OCI-LY7 (cell line): ENCODE data around the gene TOX3.

Experiments used
- CTCF ChIP-seq: fragments of 200-600 bp; sonication (generic); conservative IDR thresholded peaks from 2 replicates; pipeline ENCODE4 v1.5.1; 2014; ENCODE audit warnings: mild to moderate bottlenecking, antibody characterized with exemption, low read length, moderate library complexity, mixed read lengths
- EZH2phosphoT487 ChIP-seq: fragments of 200-600 bp; sonication (generic); IDR thresholded peaks from 2 replicates; pipeline ENCODE4 v1.6.1; 2018; ENCODE audit warnings: low read depth, borderline replicate concordance, mild to moderate bottlenecking, mixed run types, antibody characterized with exemption, low read length, moderate library complexity, mixed read lengths

GRCh38 chr16:52489894-52490293, 57.0 kb downstream of the TOX3 start:
- TF ChIP-seq CTCF: no peak
- TF ChIP-seq EZH2phosphoT487: no peak
